ENCODE results near the gene PADI6.
"Not testable (repeated sequence)": the region's sequence is repeated elsewhere in the genome, so short reads cannot be mapped to it uniquely, and the experiment has no call there.

Gene PADI6

DNA sequence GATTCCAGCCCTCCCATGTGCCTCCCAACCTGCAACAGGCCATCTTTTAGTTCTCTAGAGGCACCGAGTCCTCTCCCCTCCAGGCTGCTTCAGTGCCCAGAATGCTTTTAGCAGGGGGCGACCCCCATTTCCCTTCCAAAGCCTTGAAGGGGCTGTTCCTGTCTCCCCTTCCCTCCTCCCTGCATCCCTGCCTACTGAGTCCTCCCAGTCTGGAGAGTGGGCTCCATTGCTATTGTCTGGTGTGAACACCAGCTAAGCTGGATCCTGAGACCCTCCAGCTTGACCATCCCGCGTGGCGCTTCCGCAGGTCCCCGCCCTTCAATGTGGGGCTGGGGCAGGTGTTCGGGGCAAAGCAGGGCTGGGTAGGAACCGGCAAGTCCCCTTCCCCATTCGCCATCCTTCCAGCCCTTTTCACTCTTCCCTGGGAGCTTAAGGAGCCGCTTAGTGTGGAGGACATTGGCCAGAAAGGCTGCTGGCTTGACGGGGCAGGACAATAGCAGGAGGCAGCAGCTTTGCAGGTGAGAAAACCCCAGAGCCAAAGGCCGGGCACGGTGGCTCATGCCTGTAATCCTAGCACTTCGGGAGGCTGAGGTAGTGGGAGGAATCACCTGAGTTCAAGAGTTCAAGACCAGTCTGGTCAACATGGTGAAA, 32.2 kb downstream of the PADI6 start:
- DNase-seq (ENCODE audit: low read depth in 2 of 2): no peak

DNA sequence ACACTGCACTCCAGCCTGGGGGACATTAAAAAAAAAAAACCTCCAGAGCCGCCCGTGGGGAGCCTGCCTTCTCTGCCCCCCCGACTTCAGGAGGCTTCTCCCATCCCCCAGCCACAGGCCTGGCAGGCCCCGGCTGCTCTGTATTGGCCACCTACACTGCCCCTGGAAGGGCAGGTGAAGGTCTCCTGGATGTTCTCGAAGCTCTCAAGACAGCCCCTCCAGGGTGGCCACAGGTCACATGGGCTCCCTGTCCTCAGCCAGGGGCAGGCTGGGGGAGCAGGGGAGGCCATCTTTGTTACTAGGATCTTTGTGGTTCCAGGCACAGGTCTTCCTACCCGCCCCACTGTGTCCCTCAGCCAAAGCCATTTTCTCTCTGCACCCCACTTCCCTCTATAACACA, 32.8 kb downstream of the PADI6 start:
- no peak for DNase-seq (ENCODE audit: low read depth in 2 of 2)

DNA sequence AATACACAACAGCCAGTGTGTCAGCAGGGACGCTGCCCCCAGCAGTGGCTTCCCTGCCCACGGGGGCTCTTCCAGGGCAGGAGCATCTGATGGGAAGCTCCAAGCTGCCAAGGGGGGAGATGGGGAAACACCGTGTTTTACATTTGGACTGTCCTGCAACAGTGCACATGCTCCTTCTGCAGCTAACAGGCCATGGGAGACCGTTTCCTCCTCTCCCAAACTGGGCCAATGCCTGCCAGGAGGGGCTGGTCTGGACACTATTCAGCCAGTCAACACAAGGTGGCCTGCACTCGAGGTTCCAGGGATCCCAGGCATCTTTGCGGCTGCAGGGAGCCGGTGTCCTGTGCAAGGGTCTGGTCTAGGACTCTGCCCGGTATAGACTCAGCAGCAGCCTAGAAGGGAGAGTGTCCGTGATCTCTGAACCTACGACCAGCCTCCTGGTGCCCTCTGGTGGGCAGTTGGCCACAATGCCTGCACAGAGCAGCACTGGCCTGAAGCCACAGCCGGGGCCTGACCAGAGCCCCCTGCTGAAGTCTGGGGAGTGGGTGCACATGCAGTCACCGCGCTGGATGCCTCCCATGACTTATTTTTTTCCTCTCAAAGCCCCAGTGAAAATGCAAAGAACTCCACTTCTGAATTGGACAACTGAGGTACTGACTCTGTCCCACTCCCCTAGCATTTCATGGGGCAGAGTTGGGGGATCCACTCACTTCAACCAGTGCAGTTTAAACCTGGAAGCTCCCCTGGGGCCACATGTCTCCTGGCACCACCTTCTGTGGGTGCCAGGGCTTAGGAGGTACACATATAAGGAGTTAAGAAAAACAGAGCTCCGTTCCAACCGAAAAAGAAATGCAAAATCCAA, 34.1 kb downstream of the PADI6 start:
- DNase-seq (ENCODE audit: low read depth in 2 of 2): peak; percentile 28 to 29

DNA sequence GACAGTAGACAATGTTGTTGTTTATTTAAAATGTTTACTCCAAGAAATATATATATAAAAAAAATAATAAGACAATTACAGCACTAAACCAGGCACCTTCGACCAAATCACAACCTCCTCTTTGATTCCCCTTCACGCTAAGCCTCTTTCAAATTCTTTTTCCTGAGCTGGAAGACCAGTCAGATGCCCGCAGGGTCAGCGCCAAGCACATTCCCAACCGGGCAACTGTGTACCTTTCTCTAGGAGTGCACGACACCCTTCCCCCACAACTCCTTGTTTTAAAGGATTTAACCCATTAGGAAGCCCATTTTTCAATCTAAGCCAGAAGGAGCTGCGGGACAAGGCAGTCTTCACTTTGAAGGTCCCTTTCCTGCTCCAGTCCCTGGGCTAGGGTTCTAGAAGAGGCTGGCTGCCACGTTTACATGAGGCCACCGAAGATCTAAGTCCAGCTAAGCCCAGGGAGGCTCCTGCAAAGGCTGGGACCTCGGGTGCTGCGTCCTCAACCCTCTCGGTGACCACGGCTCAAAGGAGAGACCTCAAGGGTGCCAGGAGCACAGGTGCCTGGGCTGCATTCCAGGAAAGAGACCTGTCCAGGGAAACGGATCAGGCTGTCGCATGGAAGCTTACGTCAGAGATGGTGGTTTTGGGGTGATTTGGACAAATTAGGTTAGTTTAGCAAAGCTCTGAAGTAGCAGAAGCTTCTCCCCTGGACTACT, 34.9 kb downstream of the PADI6 start:
- not testable (repeated sequence) for DNase-seq (ENCODE audit: low read depth in 2 of 2)

DNA sequence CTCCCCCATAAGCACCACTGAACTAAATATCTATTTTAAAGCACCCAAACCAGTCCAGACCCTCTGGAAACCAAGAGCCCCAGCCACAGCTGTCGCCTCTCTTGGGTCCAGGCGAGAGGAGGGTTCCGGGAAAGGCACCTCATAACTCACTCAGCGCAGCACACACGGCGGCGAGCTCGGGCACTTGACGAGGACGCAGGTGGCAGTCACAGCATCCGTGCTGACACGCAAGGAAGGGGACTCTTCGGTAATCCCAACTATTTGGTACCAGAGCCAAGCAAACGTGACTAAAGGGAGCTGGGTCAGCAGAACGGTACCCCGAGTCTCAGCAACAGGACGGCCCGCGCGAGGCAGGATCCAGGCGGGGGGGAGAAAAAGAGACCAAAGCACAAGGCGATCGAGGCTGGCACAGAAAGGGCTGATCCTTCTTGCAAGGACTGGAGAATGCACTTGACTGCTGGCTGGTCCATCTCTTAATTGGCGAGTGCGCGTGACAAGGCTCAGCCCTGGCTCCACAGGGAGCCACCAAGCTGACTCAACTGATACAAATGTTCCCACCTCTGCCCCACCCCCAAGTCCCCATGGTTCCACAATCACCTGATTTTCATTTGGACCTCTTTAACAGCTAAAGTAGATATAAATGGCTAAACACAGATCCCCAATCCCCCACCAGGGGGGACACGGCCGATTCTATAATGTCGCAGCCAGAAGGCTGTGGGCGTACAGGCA, 36.0 kb downstream of the PADI6 start:
- not testable (repeated sequence) for DNase-seq (ENCODE audit: low read depth in 2 of 2)

DNA sequence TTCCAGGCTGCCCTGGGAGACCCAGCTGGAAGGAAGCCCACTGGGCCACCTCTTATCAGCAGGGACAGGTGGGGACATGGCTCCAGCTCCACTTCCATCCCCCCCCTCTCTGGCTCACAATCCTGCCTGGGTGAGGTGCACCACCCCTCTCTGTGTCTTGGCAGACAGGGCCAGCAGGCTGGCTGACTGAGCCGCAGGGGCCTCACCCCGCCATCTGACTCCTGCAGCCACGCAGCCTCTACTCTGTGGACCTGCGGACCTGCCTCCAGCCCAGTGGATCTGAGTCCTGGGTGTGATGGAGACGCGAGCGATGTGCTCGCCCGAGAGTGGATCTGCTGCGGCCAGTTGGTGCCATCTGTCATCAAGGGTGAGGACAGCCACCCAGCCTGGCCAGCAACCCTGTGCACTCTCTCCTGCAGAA, 37.4 kb downstream of the PADI6 start:
- DNase-seq (ENCODE audit: low read depth in 2 of 2): no peak

DNA sequence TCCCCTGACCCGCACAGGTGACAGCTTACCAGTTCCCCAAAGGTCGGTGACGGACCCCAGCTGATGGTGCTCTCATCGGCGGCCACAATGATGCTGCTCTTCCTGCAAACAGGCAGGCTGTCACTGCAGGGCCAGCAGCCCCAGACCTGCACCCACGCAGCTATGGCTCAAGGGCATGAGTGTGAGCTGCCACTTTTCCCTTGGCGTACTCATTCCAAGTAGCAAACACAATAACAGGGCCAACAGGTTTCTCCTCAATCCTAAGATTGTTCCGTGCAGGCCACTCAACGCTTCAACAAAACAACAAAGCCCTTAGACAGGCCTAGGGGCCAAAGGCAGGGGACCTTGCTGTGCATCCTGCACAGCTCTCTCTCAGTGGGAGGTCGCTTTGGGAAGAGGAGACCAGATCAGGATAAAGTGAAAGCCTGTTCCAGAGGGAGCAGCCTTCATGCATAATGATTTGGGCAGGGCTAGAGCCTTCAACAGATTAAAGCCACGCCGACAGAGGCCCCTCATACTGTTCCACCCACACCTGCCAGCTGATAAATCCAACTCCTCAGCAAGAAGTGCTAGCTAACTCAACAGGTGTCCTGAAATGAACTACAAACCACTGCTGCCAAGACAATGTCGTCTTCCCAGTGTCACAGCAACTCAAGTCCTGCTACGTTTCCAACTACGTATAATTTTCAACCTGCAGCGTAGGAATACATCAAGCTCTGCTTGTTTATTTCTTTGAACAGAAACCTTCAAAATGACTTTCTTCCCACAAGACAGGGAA, 40.3 kb downstream of the PADI6 start:
- DNase-seq (ENCODE audit: low read depth in 2 of 2): no peak

DNA sequence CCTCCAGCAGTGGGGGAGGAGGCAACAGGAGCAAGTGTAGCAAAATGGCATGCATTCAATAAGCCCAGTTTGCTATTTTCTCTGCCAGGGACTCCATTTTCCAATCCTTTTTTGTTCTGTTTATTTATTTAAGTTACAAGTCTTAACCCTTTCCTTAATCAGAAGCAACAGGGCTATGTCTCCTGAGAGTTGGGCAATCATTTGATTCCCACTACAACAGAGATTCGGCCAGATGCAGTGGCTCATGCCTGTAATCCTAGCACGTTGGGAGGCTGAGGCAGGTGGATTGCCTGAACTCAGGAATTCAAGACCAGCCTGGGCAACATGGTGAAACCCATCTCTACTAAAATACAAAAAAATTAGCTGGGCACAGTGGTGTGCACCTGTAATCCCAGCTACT, 42.0 kb downstream of the PADI6 start:
- no peak for DNase-seq (ENCODE audit: low read depth in 2 of 2)

DNA sequence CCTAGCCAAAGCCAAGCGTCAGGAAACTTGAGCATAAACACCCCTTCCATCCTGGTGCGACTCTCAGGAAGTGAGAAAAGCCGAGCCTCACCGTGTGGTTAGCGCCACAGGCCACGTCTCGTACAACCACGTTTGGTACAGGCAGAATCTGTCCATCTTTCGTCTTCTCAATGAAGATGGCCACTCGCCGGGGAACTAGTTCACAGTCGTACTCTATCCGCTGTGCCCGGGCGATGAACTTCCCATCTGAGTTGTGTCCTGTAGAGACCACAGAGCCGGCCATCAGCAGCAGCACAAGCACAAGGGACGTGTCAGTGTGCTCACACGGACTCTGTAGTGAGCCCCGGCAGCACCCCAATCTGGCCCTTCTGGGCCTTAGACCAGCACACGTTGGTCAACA, 44.4 kb downstream of the PADI6 start:
- DNase-seq (ENCODE audit: low read depth in 2 of 2): no peak

DNA sequence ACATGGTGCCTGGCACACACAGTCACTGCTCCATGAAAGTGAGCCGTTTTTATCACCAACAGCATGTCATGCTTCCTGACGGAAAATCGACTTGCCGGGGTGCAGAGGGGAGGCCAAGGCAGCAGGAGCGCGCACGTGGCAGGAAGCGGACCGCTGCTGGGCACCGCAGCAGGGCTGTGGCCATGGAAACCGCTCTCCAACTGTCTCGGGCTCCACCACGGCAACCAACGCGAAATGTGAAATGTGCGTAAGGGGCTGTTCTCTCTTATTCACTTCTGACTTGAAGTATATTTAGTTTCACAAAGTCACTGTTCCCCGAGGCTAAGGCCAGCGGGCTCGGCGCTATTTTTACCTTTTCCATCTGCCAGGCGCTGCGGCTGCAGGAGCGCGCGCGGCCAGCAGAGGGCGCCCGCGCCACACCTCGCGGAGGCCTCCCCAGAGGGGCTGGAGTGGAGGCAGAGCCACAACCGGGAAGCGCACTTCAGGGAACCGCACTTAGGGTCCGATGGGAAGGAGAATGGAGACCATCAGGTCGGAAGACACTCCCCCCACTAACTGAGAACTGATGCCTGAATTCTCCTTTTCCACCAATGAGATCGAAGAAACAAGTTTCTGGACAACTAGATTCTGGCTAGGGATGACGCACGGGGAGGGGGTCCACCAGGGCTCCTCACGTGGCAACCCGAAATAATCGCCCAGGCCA, 47.8 kb downstream of the PADI6 start:
- peak; percentile 64 to 66 for DNase-seq (ENCODE audit: low read depth in 2 of 2)

DNA sequence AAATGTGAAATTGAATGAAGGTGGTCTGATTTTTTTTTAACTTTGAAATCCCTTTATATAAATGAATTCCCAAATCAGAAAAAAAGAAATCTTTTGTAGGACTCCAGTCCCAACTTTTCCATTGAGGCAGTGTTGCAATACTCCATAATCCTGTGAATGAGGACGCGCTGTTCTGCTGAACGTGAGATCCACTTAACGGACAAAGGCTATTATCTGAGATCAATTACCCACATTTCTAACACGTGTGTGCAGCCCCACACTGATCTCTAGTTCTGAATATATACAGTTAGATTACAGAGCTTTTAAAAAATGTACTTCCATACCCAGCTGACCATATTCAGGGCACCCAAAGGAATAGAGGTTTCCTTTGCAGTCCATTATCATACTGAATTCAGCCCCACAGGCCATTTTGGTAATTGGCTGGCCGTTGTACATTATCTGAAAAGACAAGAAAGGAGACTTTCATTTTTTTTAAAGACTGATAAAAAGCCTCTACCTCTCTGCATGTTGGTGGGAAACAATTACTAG, 48.5 kb downstream of the PADI6 start:
- DNase-seq (ENCODE audit: low read depth in 2 of 2): no peak

DNA sequence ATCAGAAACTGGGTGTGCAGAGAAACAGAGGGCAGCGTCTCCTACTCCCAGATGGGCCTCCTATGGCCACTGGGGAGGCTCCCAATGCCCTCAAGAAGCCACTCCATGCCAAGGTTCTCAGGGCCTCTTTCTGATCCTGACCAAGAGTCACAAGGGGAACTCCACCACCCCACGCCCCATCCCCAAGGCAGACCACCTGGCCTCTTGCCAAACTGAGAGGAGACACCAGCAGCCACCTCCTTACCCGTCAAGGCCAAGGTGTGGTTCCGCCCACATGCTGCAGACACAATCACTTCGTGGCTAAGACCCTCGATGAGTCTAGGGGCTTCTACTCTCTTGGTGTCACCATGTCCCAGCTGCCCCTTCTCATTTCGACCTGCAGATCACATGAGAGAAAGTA, 50.5 kb downstream of the PADI6 start:
- DNase-seq (ENCODE audit: low read depth in 2 of 2): no peak

DNA sequence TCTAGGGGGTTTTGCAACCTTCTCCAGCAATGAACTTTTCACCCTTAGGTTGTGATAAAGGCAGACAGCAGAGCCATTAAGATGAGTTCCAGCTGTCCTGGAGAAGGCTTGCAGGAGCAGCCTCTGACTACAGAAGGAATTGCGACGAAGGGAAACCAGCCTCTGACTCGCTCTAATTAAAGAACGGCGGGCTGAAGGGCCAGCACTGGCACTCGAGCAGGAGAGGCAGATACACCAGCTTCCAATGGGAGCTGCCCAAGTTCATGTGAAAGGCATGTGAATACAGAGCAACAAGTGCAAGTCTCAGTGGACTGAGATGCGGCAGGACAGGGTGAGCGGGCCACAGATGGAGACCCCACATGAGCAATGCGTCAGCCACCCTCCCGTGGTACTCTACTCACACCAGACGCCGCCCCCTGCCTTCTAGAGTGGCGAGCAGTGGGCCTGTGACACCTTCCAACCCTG, 51.8 kb downstream of the PADI6 start:
- no peak for DNase-seq (ENCODE audit: low read depth in 2 of 2)

DNA sequence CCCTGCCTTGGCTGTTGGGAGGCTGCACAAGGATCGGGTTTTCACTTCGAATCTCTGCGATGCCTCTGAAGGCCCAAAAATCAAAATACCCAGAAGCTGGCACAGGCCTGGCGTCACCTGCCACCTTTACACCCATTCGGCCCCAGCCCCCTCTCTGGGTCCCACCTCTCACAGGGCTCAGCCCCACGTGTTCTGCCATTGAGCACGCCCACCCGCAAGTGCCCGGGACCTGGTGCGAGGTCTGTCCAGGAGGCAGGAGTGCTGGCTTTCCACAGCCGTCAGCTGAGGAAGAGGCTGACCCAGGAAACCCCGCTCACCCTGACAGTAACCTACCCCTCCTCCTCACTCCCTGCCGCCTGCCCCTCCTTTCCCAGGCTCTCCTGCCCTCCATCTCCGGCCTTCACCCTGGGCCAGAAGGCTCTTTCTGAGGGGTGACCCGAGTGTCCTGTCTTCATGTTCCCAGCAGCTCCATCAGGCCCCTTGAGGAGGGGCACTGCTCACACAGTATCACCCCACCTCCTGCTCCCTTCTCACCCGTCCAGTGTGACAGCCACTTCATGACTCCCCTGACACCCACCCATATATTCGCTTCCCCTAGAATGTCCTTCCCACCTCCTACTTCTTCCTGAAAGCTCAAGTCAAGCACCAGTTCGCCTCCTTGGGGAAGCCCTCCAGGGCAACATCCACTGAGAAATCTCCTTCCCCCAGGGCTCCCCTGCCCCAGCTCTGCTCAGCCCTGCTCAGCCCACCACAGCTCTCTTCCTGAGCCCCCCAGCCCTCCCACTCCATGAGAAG, 54.0 kb downstream of the PADI6 start:
- DNase-seq (ENCODE audit: low read depth in 2 of 2): no peak

DNA sequence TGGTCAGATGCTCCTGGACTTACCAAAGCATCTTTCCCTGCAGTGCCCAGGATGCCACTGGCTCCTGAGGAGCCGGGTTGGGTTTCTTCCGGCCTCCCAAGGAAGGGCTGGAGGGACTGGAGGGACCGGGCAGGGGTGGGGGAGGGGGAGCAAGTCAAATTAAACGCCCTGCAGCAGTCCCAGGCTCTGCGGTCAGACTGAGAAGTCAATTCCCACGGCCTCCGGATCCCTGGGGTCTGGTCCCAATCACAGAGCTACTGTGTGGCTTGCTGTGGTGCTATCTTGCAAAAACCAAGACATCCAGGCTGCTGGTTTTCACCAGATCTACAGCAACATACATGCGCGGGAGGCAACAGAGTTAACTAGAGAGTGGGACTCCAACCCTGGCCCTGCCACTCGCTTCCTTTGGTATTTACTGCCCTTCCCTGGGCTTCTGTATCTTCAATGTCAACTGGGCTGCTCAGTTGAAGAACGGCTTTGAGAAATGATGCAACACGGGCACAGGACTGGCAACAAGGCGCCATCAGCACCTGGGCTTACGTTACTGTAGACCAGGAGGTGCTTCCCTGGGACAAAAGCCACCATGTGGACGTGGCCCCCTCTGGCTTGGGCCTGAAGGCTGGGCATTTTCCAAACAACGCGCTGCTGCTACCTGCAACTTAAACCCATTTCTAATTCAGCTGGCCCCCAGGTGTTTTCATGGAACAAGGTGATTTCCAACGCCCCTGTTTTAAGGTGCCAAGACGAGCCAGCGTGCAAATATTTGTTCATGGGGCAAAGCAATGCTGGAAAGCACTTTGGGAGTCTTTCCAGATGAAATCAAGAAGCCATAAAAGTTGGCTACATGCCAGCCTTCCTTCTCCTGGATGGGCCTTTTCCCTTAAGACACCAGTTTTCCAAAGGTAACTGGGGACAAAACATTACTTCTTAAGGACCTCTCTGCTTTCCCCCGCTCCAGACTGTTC, 56.0 kb downstream of the PADI6 start:
- no peak for DNase-seq (ENCODE audit: low read depth in 2 of 2)

DNA sequence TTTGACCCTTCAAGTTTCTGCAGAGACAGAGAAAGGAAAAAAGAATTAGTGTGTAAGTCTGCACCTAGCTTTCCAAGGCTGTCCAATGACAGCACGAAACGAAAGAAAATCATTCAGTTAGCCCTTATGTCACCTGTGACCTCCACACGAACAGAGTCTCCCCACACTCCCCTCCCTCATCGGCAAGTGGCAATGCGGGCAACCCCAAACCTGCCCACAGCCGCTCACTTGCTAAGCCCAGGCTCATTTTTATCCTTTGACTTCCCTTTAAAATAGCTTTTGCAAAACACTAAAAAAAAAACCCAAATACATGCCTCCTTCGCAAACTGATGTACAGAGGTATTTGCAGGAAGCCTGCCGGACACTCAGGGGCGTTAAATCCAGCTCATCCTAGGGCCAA, 57.2 kb downstream of the PADI6 start:
- DNase-seq (ENCODE audit: low read depth in 2 of 2): no peak

DNA sequence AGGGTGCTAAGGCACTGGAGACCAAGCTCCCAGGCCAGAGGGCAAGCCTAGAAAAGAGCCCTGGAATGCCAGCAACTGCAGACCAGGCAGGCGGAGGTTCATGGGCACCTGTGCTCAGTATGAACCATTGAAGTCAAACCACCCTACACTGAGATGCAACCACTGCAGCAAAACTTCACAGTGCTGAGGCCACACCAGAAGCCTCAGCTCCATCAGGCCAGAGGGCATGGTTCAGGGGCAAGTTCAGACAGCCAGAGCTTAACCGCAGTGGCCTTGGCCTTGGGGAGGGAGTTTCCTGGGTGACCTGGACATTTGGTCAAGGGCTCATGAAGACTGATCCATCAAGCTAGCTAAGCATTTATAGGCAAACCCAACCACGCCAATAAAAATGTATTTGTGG, 60.4 kb downstream of the PADI6 start:
- DNase-seq (ENCODE audit: low read depth in 2 of 2): no peak

DNA sequence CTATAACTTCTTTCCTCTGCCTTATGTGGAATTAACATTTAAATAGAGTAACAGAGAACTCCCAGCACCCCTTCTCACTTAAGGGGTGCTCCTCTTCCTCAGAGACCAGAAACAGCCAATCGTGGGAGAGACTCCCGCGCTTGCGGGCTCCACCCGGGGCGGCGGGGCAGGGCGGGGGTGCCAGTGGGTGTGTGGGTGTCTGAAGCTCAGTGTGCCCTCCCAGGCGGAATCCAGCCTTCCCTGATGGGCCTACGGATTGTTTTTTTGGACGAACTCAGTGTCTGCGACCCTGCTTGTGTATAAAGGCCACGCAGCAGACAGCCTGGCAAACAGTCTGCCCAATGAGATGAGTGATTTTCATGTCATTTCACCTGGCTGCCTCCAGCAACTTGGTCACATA, 61.3 kb downstream of the PADI6 start:
- no peak for DNase-seq (ENCODE audit: low read depth in 2 of 2)

Measured in stimulated activated CD4-positive, alpha-beta T cell treated with anti-CD3 and anti-CD28 coated beads, Interleukin-1b, Interleukin-23, amount 100 ng/mL, for 4 hours (primary cell).